ENCODE results near the gene NFATC1. TPM values are rescaled to one million over a fixed set of nuclear protein-coding genes. Genes with fewer than 3 reads are reported as not detected.

Gene NFATC1
- total and polyA plus RNA-seq, 9 donors, result 7.0 to 17.1 (median 12.6) TPM

GRCh38 chr18:79564441-79564840 is 168.7 kb downstream of the NFATC1 start:
- DNase-seq, result no peak
- peaks cover 12% of the 10 kb centered on the region for H3K27me3 ChIP-seq (ENCODE audit: control insufficient read depth, insufficient read depth, low read length)
- no peaks in the 10 kb centered on the region for H3K9me3 ChIP-seq (replicated peaks; ENCODE audit: control insufficient read depth, low read depth, low read length)
- H3K36me3 ChIP-seq (ENCODE audit: control insufficient read depth, insufficient read depth, low read length), result no peaks in the 10 kb centered on the region
- 77% methylated on average over 3 of the region's 6 CpGs for WGBS (ENCODE audit: insufficient coverage)
- peaks cover 25% of the 10 kb centered on the region for H3K4me1 ChIP-seq (ENCODE audit: control insufficient read depth, insufficient read depth, low read length)
- H3K4me3 ChIP-seq (ENCODE audit: low read length), result no peak overlapping the region
- no peak overlapping the region for H3K27ac ChIP-seq (ENCODE audit: low read length)

- H3K36me3 ChIP-seq (ENCODE audit: control insufficient read depth, insufficient read depth, low read length), result no peaks in the 10 kb centered on the region
- H3K27ac ChIP-seq (ENCODE audit: low read length), result peak overlapping the region; percentile 78
- H3K4me1 ChIP-seq (ENCODE audit: control insufficient read depth, insufficient read depth, low read length), result peaks cover 44% of the 10 kb centered on the region
- no peak for DNase-seq
- 81% methylated on average over 20 of the region's 24 CpGs for WGBS (ENCODE audit: insufficient coverage)
- peaks cover 17% of the 10 kb centered on the region for H3K27me3 ChIP-seq (ENCODE audit: control insufficient read depth, insufficient read depth, low read length)
- H3K4me3 ChIP-seq (ENCODE audit: low read length), result no peak overlapping the region
- H3K9me3 ChIP-seq (replicated peaks; ENCODE audit: control insufficient read depth, low read depth, low read length), result no peaks in the 10 kb centered on the region
Measured at GRCh38 chr18:79566771-79567431, 171.2 kb downstream of the NFATC1 start.

GRCh38 chr18:79567481-79568147 is 171.9 kb downstream of the NFATC1 start:
- peak overlapping the region; percentile 78 for H3K27ac ChIP-seq (ENCODE audit: low read length)
- H3K27me3 ChIP-seq (ENCODE audit: control insufficient read depth, insufficient read depth, low read length), result peaks cover 22% of the 10 kb centered on the region
- peaks cover 6% of the 10 kb centered on the region for H3K9me3 ChIP-seq (replicated peaks; ENCODE audit: control insufficient read depth, low read depth, low read length)
- no peak overlapping the region for H3K4me3 ChIP-seq (ENCODE audit: low read length)
- peaks cover 45% of the 10 kb centered on the region for H3K4me1 ChIP-seq (ENCODE audit: control insufficient read depth, insufficient read depth, low read length)
- 16% methylated on average over 21 of the region's 28 CpGs for WGBS (ENCODE audit: insufficient coverage)
- DNase-seq, result peak; percentile 94
- H3K36me3 ChIP-seq (ENCODE audit: control insufficient read depth, insufficient read depth, low read length), result no peaks in the 10 kb centered on the region

GRCh38 chr18:79568543-79569205 is 172.9 kb downstream of the NFATC1 start:
- 96% methylated on average over 12 of the region's 13 CpGs for WGBS (ENCODE audit: insufficient coverage)
- peaks cover 45% of the 10 kb centered on the region for H3K4me1 ChIP-seq (ENCODE audit: control insufficient read depth, insufficient read depth, low read length)
- peaks cover 16% of the 10 kb centered on the region for H3K9me3 ChIP-seq (replicated peaks; ENCODE audit: control insufficient read depth, low read depth, low read length)
- no peak for DNase-seq
- H3K36me3 ChIP-seq (ENCODE audit: control insufficient read depth, insufficient read depth, low read length), result no peaks in the 10 kb centered on the region
- H3K4me3 ChIP-seq (ENCODE audit: low read length), result no peak overlapping the region
- no peak overlapping the region for H3K27ac ChIP-seq (ENCODE audit: low read length)
- H3K27me3 ChIP-seq (ENCODE audit: control insufficient read depth, insufficient read depth, low read length), result peaks cover 22% of the 10 kb centered on the region

GRCh38 chr18:79569720-79570119 is 174.0 kb downstream of the NFATC1 start:
- Histone ChIP-seq H3K4me3 (ENCODE audit: low read length) (no peak overlapping the region), H3K27ac (ENCODE audit: low read length) (no peak overlapping the region), H3K4me1 (ENCODE audit: control insufficient read depth, insufficient read depth, low read length) (peaks cover 48% of the 10 kb centered on the region), H3K9me3 (replicated peaks; ENCODE audit: control insufficient read depth, low read depth, low read length) (peaks cover 20% of the 10 kb centered on the region), H3K27me3 (ENCODE audit: control insufficient read depth, insufficient read depth, low read length) (peaks cover 30% of the 10 kb centered on the region), H3K36me3 (ENCODE audit: control insufficient read depth, insufficient read depth, low read length) (no peaks in the 10 kb centered on the region)
- no peak for DNase-seq
- 88% methylated on average over 17 of the region's 18 CpGs for WGBS (ENCODE audit: insufficient coverage)

- Histone ChIP-seq H3K4me1 (ENCODE audit: control insufficient read depth, insufficient read depth, low read length) (peaks cover 56% of the 10 kb centered on the region), H3K36me3 (ENCODE audit: control insufficient read depth, insufficient read depth, low read length) (no peaks in the 10 kb centered on the region), H3K27me3 (ENCODE audit: control insufficient read depth, insufficient read depth, low read length) (peaks cover 33% of the 10 kb centered on the region), H3K27ac (ENCODE audit: low read length) (no peak overlapping the region), H3K4me3 (ENCODE audit: low read length) (no peak overlapping the region), H3K9me3 (replicated peaks; ENCODE audit: control insufficient read depth, low read depth, low read length) (peaks cover 20% of the 10 kb centered on the region)
- 26% methylated on average over 10 of the region's 26 CpGs for WGBS (ENCODE audit: insufficient coverage)
- peak; percentile 70 for DNase-seq
Measured at GRCh38 chr18:79570266-79571201, 174.8 kb downstream of the NFATC1 start.

- DNase-seq, result no peak
- peaks cover 58% of the 10 kb centered on the region for H3K4me1 ChIP-seq (ENCODE audit: control insufficient read depth, insufficient read depth, low read length)
- no peaks in the 10 kb centered on the region for H3K36me3 ChIP-seq (ENCODE audit: control insufficient read depth, insufficient read depth, low read length)
- peaks cover 29% of the 10 kb centered on the region for H3K27me3 ChIP-seq (ENCODE audit: control insufficient read depth, insufficient read depth, low read length)
- H3K27ac ChIP-seq (ENCODE audit: low read length), result no peak overlapping the region
- WGBS (ENCODE audit: insufficient coverage), result 92% methylated on average over 17 of the region's 38 CpGs
- H3K9me3 ChIP-seq (replicated peaks; ENCODE audit: control insufficient read depth, low read depth, low read length), result peaks cover 20% of the 10 kb centered on the region
- H3K4me3 ChIP-seq (ENCODE audit: low read length), result no peak overlapping the region
Measured at GRCh38 chr18:79571211-79572092, 175.7 kb downstream of the NFATC1 start.

GRCh38 chr18:79572093-79572780 is 176.5 kb downstream of the NFATC1 start:
- peaks cover 29% of the 10 kb centered on the region for H3K27me3 ChIP-seq (ENCODE audit: control insufficient read depth, insufficient read depth, low read length)
- H3K4me3 ChIP-seq (ENCODE audit: low read length), result no peak overlapping the region
- DNase-seq, result no peak
- H3K27ac ChIP-seq (ENCODE audit: low read length), result no peak overlapping the region
- H3K4me1 ChIP-seq (ENCODE audit: control insufficient read depth, insufficient read depth, low read length), result peaks cover 61% of the 10 kb centered on the region
- H3K36me3 ChIP-seq (ENCODE audit: control insufficient read depth, insufficient read depth, low read length), result no peaks in the 10 kb centered on the region
- WGBS (ENCODE audit: insufficient coverage), result 94% methylated on average over 13 of the region's 18 CpGs
- H3K9me3 ChIP-seq (replicated peaks; ENCODE audit: control insufficient read depth, low read depth, low read length), result peaks cover 20% of the 10 kb centered on the region

All from muscle of leg (tissue), 11 donors.